GM21786 (cell line): ENCODE results near the gene LGALS4.
A peak's percentile ranks its signal among the peaks of the same experiment; 100 is the strongest.
"Not testable (repeated sequence)": the region's sequence is repeated elsewhere in the genome, so short reads cannot be mapped to it uniquely, and the experiment has no call there.

Source experiments
- ATAC-seq: cut with Tn5 transposase; IDR thresholded peaks from one replicate; pipeline ENCODE4 v1.9.1; 2021; ENCODE audit not compliant: unreplicated experiment

The LGALS4 gene

GRCh38 chr19:38774181-38774950 lies 38.4 kb downstream of the LGALS4 start:
- no peak for ATAC-seq

DNA sequence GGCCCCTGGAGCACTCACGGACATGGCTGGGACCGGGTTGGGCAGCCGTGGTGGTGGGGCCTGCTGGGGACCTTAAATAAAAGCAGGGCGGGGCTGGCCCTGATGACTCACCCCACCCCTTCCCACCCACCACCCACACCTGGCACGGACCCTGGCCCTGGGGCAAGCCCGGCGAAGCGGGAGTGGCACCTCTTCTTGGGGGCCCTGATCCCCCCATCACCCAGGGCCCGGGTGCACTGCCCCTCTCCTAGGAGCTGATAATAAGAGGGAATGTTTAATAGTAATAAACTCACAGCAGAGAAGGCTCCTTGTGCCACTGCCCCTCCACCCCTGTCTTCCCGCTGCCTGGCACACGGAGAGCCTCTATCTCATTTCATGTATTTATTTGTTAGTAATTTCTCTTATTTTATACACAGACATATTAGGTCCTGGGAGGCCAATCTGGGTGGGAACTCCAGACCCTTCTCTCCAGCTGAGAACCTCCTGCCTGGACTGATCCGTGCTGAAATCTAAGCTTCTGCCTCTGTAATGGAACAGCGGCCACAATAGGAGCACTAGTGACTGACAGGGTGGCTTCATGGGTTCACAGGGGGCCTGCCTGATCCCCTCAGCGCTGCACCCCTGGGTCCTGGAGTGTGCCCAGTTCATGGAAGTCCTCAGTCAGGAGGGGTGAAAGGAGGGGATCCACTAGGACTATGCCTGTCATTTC lies 39.1 kb downstream of the LGALS4 start, which contains the start of gene LGALS7:
TSS of gene LGALS7 (minus strand) at position 49 of the 709 bp plus-strand sequence. CDS start at position 24, 25 bp downstream.
- no peak for ATAC-seq

DNA sequence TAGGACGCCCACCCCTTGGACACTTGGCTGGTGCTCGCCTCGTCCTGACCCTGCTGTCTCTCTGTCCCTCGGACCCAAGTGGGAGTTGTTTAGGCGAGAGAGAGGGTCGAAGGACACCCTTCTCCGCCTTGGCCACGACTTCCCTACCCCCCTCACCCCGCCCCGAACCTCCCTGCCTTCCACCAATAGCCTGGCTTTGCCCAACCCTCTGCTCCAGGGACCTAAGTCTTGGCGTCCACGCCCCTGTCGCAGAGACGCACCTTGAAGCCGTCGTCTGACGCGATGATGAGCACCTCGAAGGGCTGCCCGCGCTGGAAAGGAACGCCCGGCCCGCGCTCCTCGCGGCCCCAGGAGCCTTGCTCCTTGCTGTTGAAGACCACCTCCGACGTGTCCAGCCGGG lies 41.2 kb downstream of the LGALS4 start:
- not testable (repeated sequence) for ATAC-seq

- ATAC-seq = not testable (repeated sequence)
Measured at GRCh38 chr19:38770949-38771275, 41.8 kb downstream of the LGALS4 start.

GRCh38 chr19:38770228-38770948 lies 42.4 kb downstream of the LGALS4 start:
- not testable (repeated sequence) for ATAC-seq

DNA sequence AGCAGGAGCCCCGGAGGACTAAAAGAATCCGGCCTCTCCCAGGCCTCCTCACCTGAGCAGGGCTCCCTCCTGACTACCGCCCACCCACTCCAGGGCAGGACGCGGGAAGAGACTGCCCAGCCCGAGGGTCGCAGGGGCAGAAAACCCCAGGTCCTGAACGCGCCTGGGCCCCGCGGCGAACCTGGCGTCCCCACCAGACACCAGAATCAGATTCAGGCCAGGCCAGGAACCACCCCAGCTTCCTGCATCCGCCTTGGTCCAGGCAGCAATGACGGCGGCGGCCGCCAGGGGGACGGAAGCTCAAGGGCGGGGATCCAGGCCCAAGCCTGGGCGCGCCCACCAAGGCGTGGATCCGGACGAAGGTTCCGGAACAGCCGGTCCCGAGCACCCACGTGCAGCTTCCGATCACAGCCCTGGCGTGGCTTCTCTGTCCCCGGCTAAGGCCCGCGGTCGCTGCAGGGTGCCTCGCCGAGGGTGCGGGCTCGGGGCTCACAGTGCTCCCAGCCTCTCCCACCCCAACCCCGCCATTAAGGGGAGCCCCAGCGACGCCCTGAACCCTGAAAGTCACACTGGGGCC lies 43.0 kb downstream of the LGALS4 start:
- ATAC-seq = peak; percentile 53

DNA sequence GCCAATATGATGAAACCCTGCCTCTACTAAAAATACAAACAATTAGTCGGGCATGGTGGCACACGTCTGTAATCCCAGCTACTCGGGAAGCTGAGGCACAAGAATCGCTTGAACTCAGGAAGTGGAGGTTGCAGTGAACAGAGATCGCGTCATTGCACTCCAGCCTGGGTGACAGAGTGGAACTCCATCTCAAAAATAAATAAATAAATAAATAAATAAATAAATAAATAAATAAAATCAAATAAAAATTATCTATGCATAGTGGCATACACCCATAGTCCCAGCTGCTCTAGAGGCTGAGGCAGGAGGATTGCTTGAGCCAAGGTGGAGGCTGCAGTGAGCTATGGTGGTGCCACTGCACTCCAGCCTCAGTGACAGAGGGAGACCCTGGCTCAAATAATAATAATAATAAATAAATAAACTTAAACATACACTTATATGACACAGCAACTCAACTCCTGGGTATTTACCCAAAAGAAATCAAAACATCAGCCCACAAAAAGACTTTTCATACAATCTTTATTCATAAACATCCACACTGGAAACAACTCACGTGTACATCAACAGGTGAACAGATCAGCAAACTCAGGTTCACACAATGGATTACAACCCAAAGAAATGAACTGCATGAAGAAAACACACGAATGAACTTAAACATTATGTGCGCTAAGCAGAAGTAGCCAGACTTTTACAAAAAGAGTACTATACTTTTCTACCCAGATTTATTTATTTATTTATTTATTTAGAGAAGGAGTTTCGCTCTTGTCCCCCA lies 46.3 kb downstream of the LGALS4 start:
- no peak for ATAC-seq

DNA sequence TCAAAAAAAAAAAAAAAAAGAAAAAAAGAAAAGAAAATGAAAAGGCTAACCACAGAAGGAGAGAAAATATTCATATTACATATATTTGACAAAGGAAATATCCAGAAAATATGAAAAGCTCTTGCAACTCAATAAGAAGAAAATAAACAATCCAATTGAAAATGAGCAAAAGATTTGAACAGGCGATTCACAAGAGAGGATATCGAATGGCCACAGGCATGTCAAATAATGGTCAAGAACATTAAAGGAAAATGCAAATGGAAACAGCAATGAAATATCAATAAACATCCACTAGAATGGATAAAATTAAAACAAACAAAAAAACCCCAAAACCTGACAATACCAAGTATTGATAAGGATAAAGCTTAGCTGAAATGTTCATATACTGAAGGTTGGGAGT lies 47.5 kb downstream of the LGALS4 start:
- no peak for ATAC-seq

DNA sequence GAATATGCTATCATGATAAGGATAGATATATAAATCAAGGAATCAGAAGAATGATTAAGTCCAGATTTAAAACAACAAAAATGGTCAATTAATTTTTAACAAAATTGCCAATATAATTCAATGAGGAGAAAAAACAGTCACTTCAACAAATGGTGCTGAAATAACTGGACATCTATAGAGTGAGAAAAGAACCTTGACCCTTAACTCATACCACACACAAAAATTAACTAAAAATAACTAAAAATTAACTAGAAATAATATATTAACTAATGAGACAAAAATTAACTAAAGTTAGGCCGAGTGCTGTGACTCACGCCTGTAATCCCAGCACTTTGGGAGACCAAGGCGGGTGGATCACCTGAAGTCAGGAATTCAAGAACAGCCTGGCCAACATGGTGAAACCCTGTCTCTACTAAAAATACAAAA lies 48.9 kb downstream of the LGALS4 start:
- ATAC-seq = no peak

GRCh38 chr19:38761884-38762389 lies 50.8 kb downstream of the LGALS4 start:
- not testable (repeated sequence) for ATAC-seq

DNA sequence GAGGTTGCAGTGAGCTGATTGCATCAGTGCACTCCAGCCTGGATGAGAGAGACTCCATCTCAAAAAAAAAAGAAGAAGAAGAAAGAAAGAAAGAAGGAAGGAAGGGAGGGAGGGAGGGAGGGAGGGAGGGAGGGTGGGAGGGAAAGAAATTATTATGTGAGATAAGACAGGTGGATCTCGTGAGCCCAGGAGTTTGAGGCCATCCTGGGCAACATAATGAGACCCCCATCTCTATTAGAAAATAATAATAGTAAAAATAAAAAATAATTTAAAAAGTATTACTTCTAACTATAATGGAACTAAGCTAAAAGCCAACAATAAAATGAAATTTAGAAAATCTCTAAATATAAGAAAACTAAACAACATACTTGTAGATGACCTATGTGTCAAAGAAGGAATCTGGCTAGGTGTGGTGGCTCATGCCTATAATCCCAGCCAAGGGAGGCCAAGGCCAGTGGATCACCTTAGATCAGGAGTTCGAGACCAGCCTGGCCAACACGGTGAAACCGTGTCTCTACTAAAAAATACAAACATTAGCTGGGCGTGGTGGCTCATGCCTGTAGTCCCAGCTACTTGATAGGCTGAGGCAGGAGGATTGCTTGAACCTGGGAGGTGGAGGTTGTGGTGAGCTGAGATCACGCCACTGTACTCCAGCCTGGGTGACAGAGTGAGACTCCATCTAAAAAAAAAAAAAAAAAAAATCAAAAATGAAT lies 51.8 kb downstream of the LGALS4 start:
- ATAC-seq = not testable (repeated sequence)

- ATAC-seq = no peak
Measured at GRCh38 chr19:38759590-38760003, 53.1 kb downstream of the LGALS4 start.

GRCh38 chr19:38754196-38754595 lies 58.5 kb downstream of the LGALS4 start:
- not testable (repeated sequence) for ATAC-seq

DNA sequence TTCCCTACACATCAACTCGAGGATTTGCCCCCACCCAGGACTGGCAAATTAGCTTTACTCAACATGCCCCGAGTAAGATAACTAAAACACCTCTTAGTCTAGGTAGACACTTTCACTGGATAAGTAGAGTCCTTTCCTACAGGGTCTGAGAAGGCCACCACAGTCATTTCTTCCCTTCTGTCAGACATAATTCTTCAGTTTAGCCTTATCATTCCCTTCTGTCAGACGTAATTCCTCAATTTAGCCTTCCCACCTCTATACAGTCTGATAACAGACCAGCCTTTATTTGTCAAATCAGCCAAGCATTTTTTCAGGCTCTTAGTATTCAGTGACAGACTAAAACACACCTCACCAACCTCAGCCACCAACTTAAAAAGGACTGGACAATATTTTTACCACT lies 59.0 kb downstream of the LGALS4 start:
- ATAC-seq = not testable (repeated sequence)
